ENCODE data around the gene UBE2M. TPM values are rescaled to one million over a fixed set of nuclear protein-coding genes. Genes with fewer than 3 reads are reported as not detected.
A peak's percentile ranks its signal among the peaks of the same experiment; 100 is the strongest.

Gene UBE2M
- total RNA-seq, 4 donors from 2014 or later: 18.4 to 38.2 (median 29.4) TPM

- TF ChIP-seq POLR2A (IDR thresholded peaks at IDR 0.05) (no peak), EP300 (IDR thresholded peaks at IDR 0.05) (no peak)
- TF ChIP-seq, protein P1, sequence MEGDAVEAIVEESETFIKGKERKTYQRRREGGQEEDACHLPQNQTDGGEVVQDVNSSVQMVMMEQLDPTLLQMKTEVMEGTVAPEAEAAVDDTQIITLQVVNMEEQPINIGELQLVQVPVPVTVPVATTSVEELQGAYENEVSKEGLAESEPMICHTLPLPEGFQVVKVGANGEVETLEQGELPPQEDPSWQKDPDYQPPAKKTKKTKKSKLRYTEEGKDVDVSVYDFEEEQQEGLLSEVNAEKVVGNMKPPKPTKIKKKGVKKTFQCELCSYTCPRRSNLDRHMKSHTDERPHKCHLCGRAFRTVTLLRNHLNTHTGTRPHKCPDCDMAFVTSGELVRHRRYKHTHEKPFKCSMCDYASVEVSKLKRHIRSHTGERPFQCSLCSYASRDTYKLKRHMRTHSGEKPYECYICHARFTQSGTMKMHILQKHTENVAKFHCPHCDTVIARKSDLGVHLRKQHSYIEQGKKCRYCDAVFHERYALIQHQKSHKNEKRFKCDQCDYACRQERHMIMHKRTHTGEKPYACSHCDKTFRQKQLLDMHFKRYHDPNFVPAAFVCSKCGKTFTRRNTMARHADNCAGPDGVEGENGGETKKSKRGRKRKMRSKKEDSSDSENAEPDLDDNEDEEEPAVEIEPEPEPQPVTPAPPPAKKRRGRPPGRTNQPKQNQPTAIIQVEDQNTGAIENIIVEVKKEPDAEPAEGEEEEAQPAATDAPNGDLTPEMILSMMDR (IDR thresholded peaks at IDR 0.05): no peak
- H3K27ac ChIP-seq: no peak overlapping the region
- H3K4me3 ChIP-seq: no peak overlapping the region
- DNase-seq (ENCODE audit: low spot score in 2 of 2): no peak
- H3K4me1 ChIP-seq: peaks cover 5 to 61% (median 43%) of the 10 kb centered on the region in 4 donors
- H3K36me3 ChIP-seq: peaks cover 0 to 16% (median 0%) of the 10 kb centered on the region in 3 donors
- H3K27me3 ChIP-seq: peaks cover 0 to 12% of the 10 kb centered on the region in 2 donors
- no peaks in the 10 kb centered on the region for H3K9me3 ChIP-seq
Observed at GRCh38 chr19:58560921-58561320, 2.5 kb upstream of the UBE2M start.

GRCh38 chr19:58560007-58560887, 1.8 kb upstream of the UBE2M start:
- WGBS, 2 donors: 77 to 88% methylated on average over 8 of the region's 8 CpGs
- no peak for DNase-seq (ENCODE audit: low spot score in 2 of 2)
- H3K4me1 ChIP-seq: peaks cover 5 to 67% (median 50%) of the 10 kb centered on the region in 4 donors

GRCh38 chr19:58559275-58560006, 1.0 kb upstream of the UBE2M start:
- no peaks in the 10 kb centered on the region for H3K9me3 ChIP-seq
- peaks cover 0 to 12% of the 10 kb centered on the region in 2 donors for H3K27me3 ChIP-seq
- TF ChIP-seq EP300 (IDR thresholded peaks at IDR 0.05) (peak in 1 of 2 donors; percentile 85), POLR2A (IDR thresholded peaks at IDR 0.05) (peak; percentile 64 to 71)
- TF ChIP-seq, protein P1 (IDR thresholded peaks at IDR 0.05): no peak
- H3K36me3 ChIP-seq: peaks cover 0 to 13% (median 0%) of the 10 kb centered on the region in 3 donors
- peaks cover 5 to 70% (median 51%) of the 10 kb centered on the region in 4 donors for H3K4me1 ChIP-seq
- H3K27ac ChIP-seq: peak overlapping the region; percentile 97 to 100 (median 100)
- H3K4me3 ChIP-seq: peak overlapping the region; percentile 57 to 93 (median 84)
- WGBS, 2 donors: 0 to 1% methylated on average over 27 to 32 of the region's 33 CpGs
- DNase-seq (ENCODE audit: low spot score in 2 of 2): peak; percentile 80 to 86

More at GRCh38 chr19:58560007-58560887, 1.8 kb upstream of the UBE2M start:
- H3K4me3 ChIP-seq: peak overlapping the region in 3 of 4 donors; percentile 57 to 93 (median 91)
- peaks cover 0 to 12% of the 10 kb centered on the region in 2 donors for H3K27me3 ChIP-seq
- H3K27ac ChIP-seq: peak overlapping the region in 3 of 4 donors; percentile 100
- peaks cover 0 to 14% (median 0%) of the 10 kb centered on the region in 3 donors for H3K36me3 ChIP-seq
- TF ChIP-seq POLR2A (IDR thresholded peaks at IDR 0.05): no peak
- no peak for TF ChIP-seq EP300 (IDR thresholded peaks at IDR 0.05)
- TF ChIP-seq, protein P1 (IDR thresholded peaks at IDR 0.05): no peak
- H3K9me3 ChIP-seq: no peaks in the 10 kb centered on the region

DNA sequence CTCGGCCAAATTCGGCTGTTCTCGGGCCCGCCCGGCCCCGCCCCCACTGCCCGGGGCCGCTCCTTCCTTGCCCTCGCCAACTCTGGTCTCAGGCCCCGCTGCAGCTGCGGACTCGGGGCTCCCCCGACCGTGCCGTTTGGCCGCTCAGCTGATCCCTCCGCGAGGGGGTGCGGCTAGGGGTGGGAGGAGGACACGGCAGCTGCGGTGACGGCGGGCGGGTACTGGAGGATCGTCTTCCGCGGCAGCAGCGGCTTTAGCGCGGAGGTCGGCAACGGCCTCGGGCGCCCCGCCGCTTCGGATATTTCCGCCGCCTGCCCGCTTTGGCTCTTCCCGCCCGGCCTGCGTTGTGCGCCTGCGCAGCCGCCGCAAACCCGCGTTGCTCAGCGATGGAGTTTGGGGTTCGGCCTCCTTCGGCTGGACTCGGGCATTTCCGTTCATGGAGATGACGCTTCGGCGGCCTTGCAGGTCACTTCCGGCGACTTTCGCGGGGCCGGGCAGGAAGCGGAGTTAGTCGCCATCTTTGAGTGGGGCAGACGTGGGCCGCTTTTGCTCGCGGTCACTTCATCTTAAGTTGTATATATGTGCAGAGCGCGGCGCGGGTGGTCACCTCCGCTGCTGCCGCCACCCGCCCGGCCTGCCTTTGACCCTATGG, 338 bp upstream of the UBE2M start:
- peak; percentile 84 to 85 for TF ChIP-seq EP300 (IDR thresholded peaks at IDR 0.05)
- TF ChIP-seq, protein P1 (IDR thresholded peaks at IDR 0.05): peak in 2 of 5 experiments; percentile 20 to 28
- peak; percentile 29 to 64 for TF ChIP-seq POLR2A (IDR thresholded peaks at IDR 0.05)
- DNase-seq (ENCODE audit: low spot score in 2 of 2): peak; percentile 99
- peak overlapping the region; percentile 97 to 100 (median 100) for H3K27ac ChIP-seq
- H3K4me3 ChIP-seq: peak overlapping the region; percentile 57 to 93 (median 84)
- peaks cover 0 to 14% (median 0%) of the 10 kb centered on the region in 3 donors for H3K36me3 ChIP-seq
- no peaks in the 10 kb centered on the region for H3K9me3 ChIP-seq
- H3K4me1 ChIP-seq: peaks cover 5 to 76% (median 58%) of the 10 kb centered on the region in 4 donors
- peaks cover 0 to 12% of the 10 kb centered on the region in 2 donors for H3K27me3 ChIP-seq
- WGBS, 2 donors: 0% methylated on average over 22 to 43 of the region's 76 CpGs
